Measurements from ENCODE around the gene ZBTB11. TPM values are rescaled to one million over a fixed set of nuclear protein-coding genes. Genes with fewer than 3 reads are reported as not detected.

The ZBTB11 gene
- total and polyA plus RNA-seq, 2 of the 13 experiments (the other 11 are each of a cell fraction or from before 2014, with no cell fraction given), result 5.9 to 18.1 TPM

DNA sequence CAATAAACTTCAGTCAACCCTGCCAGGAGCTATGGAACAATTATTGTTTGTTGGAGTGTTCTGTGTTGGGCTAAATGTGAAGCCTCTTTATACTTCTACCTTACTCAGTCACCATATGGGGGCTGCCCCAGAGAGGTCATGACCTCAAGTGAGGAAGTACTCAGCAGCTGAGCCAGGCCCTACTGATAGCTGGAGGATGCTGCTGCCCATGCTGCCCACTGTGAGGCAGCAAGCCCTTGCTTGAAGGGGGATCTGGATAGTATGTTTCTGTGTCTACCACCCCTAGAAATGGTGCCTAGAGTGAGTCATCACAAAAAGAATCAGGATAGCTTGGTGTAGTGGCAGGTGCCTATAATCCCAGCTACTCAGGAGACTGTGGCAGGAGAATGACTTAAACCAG, 14.0 kb upstream of the ZBTB11 start:
- FAIRE-seq, result no peak
- in situ Hi-C loops (cut with HindIII; ENCODE audit: extremely low pct_ligation_motif_present, low pct_unique_long_range_greater_than_20kb), result no loop called here
- TF ChIP-seq TARDBP (CRISPR knock-in tag; IDR thresholded peaks at IDR 0.05) (no peak), KDM1A (CRISPR knock-in tag; IDR thresholded peaks at IDR 0.05) (no peak), SSRP1 (CRISPR knock-in tag; IDR thresholded peaks at IDR 0.05) (no peak), XRCC5 (optimal IDR thresholded peaks at IDR 0.05; ENCODE audit: low read length) (no peak), SYNCRIP (IDR thresholded peaks at IDR 0.05; ENCODE audit: insufficient read depth, low read depth, low read length) (no peak), FOXK2 (IDR thresholded peaks at IDR 0.05) (no peak), ZNF549 (CRISPR knock-in tag; IDR thresholded peaks at IDR 0.05) (no peak), NCOA1 (CRISPR knock-in tag; IDR thresholded peaks at IDR 0.05) (no peak), SAFB2 (CRISPR knock-in tag; IDR thresholded peaks at IDR 0.05; ENCODE audit: borderline replicate concordance, low read depth) (no peak), HNRNPL (IDR thresholded peaks at IDR 0.05; ENCODE audit: low read depth, low read length) (no peak), ZNF441 (CRISPR knock-in tag; IDR thresholded peaks at IDR 0.05; ENCODE audit: borderline replicate concordance) (no peak), MIER2 (CRISPR knock-in tag; IDR thresholded peaks at IDR 0.05) (no peak), SRSF1 (optimal IDR thresholded peaks at IDR 0.05; ENCODE audit: low read depth, low read length) (no peak)
- TF ChIP-seq, protein P1, sequence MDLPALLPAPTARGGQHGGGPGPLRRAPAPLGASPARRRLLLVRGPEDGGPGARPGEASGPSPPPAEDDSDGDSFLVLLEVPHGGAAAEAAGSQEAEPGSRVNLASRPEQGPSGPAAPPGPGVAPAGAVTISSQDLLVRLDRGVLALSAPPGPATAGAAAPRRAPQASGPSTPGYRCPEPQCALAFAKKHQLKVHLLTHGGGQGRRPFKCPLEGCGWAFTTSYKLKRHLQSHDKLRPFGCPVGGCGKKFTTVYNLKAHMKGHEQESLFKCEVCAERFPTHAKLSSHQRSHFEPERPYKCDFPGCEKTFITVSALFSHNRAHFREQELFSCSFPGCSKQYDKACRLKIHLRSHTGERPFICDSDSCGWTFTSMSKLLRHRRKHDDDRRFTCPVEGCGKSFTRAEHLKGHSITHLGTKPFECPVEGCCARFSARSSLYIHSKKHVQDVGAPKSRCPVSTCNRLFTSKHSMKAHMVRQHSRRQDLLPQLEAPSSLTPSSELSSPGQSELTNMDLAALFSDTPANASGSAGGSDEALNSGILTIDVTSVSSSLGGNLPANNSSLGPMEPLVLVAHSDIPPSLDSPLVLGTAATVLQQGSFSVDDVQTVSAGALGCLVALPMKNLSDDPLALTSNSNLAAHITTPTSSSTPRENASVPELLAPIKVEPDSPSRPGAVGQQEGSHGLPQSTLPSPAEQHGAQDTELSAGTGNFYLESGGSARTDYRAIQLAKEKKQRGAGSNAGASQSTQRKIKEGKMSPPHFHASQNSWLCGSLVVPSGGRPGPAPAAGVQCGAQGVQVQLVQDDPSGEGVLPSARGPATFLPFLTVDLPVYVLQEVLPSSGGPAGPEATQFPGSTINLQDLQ (CRISPR knock-in tag; IDR thresholded peaks at IDR 0.05), result no peak
- TF ChIP-seq, protein P2, sequence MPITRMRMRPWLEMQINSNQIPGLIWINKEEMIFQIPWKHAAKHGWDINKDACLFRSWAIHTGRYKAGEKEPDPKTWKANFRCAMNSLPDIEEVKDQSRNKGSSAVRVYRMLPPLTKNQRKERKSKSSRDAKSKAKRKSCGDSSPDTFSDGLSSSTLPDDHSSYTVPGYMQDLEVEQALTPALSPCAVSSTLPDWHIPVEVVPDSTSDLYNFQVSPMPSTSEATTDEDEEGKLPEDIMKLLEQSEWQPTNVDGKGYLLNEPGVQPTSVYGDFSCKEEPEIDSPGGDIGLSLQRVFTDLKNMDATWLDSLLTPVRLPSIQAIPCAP (CRISPR knock-in tag; IDR thresholded peaks at IDR 0.05; ENCODE audit: low read depth), result no peak
- TF ChIP-seq, protein P3, sequence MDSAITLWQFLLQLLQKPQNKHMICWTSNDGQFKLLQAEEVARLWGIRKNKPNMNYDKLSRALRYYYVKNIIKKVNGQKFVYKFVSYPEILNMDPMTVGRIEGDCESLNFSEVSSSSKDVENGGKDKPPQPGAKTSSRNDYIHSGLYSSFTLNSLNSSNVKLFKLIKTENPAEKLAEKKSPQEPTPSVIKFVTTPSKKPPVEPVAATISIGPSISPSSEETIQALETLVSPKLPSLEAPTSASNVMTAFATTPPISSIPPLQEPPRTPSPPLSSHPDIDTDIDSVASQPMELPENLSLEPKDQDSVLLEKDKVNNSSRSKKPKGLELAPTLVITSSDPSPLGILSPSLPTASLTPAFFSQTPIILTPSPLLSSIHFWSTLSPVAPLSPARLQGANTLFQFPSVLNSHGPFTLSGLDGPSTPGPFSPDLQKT (CRISPR knock-in tag; IDR thresholded peaks at IDR 0.05; ENCODE audit: borderline replicate concordance), result no peak
- TF ChIP-seq, protein P4, sequence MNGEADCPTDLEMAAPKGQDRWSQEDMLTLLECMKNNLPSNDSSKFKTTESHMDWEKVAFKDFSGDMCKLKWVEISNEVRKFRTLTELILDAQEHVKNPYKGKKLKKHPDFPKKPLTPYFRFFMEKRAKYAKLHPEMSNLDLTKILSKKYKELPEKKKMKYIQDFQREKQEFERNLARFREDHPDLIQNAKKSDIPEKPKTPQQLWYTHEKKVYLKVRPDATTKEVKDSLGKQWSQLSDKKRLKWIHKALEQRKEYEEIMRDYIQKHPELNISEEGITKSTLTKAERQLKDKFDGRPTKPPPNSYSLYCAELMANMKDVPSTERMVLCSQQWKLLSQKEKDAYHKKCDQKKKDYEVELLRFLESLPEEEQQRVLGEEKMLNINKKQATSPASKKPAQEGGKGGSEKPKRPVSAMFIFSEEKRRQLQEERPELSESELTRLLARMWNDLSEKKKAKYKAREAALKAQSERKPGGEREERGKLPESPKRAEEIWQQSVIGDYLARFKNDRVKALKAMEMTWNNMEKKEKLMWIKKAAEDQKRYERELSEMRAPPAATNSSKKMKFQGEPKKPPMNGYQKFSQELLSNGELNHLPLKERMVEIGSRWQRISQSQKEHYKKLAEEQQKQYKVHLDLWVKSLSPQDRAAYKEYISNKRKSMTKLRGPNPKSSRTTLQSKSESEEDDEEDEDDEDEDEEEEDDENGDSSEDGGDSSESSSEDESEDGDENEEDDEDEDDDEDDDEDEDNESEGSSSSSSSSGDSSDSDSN (CRISPR knock-in tag; IDR thresholded peaks at IDR 0.05), result no peak
- TF ChIP-seq, protein P5, sequence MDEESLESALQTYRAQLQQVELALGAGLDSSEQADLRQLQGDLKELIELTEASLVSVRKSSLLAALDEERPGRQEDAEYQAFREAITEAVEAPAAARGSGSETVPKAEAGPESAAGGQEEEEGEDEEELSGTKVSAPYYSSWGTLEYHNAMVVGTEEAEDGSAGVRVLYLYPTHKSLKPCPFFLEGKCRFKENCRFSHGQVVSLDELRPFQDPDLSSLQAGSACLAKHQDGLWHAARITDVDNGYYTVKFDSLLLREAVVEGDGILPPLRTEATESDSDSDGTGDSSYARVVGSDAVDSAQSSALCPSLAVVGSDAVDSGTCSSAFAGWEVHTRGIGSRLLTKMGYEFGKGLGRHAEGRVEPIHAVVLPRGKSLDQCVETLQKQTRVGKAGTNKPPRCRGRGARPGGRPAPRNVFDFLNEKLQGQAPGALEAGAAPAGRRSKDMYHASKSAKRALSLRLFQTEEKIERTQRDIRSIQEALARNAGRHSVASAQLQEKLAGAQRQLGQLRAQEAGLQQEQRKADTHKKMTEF (CRISPR knock-in tag; IDR thresholded peaks at IDR 0.05), result no peak

More for the DNA sequence above, 14.0 kb upstream of the ZBTB11 start:
- ChIA-PET CTCF (ENCODE audit: low intra/inter-chr PET ratio, low total read pairs) (no interaction called here), POLR2A (interaction anchor here (1.5 kb wide), 1 partner anchor 13 kb away, joined by 3 read pairs; no protein-coding TSS in a partner anchor)
- no peak overlapping the region for H3K9ac ChIP-seq (ENCODE audit: insufficient read depth, low read depth, low read length)
- no peak overlapping the region for H3K27ac ChIP-seq (ENCODE audit: extremely low read length, insufficient read depth, low read length)
- H4K20me1 ChIP-seq (ENCODE audit: insufficient read depth, low read length), result 0 out of 2 replicates have a peak, but pooled peaks cover under 1% of the 10 kb centered on the region
- no TSS peak for BruUV-seq (replicated peaks)
- H3K9me3 ChIP-seq (ENCODE audit: low read length), result no peaks in the 10 kb centered on the region
- intact Hi-C loops (cut with micrococcal nuclease; ENCODE audit: unreplicated experiment), result no loop called here
- peaks cover 17% of the 10 kb centered on the region for H3K4me1 ChIP-seq (ENCODE audit: insufficient read depth, low read length)
- peaks cover 5% of the 10 kb centered on the region for H3K79me2 ChIP-seq (ENCODE audit: insufficient read depth, low read length)
- H3K4me3 ChIP-seq (replicated peaks in 1 of 3; ENCODE audit: insufficient read depth in 1 of 3, low read depth in 2 of 3, low read length in 3 of 3), result no peak overlapping the region
- H3K36me3 ChIP-seq (replicated peaks in 1 of 2; ENCODE audit: control insufficient read depth in 1 of 2, insufficient read depth in 2 of 2, low read length in 2 of 2), result no peaks in the 10 kb centered on the region
- no peak overlapping the region for H3K4me2 ChIP-seq (ENCODE audit: low read depth, low read length)
- no peak for DNase-seq (ENCODE audit: low spot score)
- ATAC-seq, result no peak
- no peak overlapping the region for H2AFZ ChIP-seq (ENCODE audit: low read length)
- H3K27me3 ChIP-seq (ENCODE audit: control insufficient read depth in 1 of 2, insufficient read depth in 2 of 2, low read length in 2 of 2), result peaks cover 0 to 2% of the 10 kb centered on the region in 2 experiments; a peak in 1 of 5 replicates

Data from HepG2 (cell line).